CD4-positive, CD25-positive, alpha-beta regulatory T cell (primary cell): ENCODE measurements around the gene WDTC1. TPM values are rescaled to one million over a fixed set of nuclear protein-coding genes. Genes with fewer than 3 reads are reported as not detected.
"Not testable (repeated sequence)": the region's sequence is repeated elsewhere in the genome, so short reads cannot be mapped to it uniquely, and the experiment has no call there.

Experiments used
- ATAC-seq, 2 donors: fragments of 150-1000 bp; cut with Tn5 transposase; one replicate each; pipeline ENCODE4 v1.10.0; 2021; ENCODE audit warnings: low read depth in 2 of 2, moderate number of reproducible peaks in 2 of 2, moderate library complexity in 1 of 2
- DNase-seq, 3 donors: peaks; one replicate each; pipeline versions ENCODE4 v3.0.0 to v3.0.0-alpha.2; 2012 to 2022; ENCODE audit warnings: mixed read lengths in 1 of 3
- H3K27ac ChIP-seq: one replicate; pipeline ENCODE4 v1.7.0; 2013; ENCODE audit warnings: mild to moderate bottlenecking, low read length; ENCODE audit not compliant: insufficient read depth, poor library complexity, severe bottlenecking
- H3K27me3 ChIP-seq: one replicate; pipeline ENCODE4 v1.7.0; 2013; ENCODE audit warnings: low read length; ENCODE audit not compliant: control insufficient read depth, insufficient read depth
- H3K36me3 ChIP-seq: one replicate; pipeline ENCODE4 v1.7.0; 2013; ENCODE audit warnings: mild to moderate bottlenecking, low read length, moderate library complexity; ENCODE audit not compliant: control insufficient read depth, insufficient read depth
- H3K4me1 ChIP-seq: 2 replicates; pipeline ENCODE4 v1.7.0; 2013; ENCODE audit warnings: mild to moderate bottlenecking, low read length; ENCODE audit not compliant: insufficient read depth, control insufficient read depth, poor library complexity, severe bottlenecking
- H3K4me3 ChIP-seq: one replicate; pipeline ENCODE4 v1.7.0; 2013; ENCODE audit warnings: low read depth, mild to moderate bottlenecking, low read length, moderate library complexity
- H3K9me3 ChIP-seq, 2 experiments: 1 replicate in 1 of 2; 2 replicates in 1 of 2; pipeline ENCODE4 v1.7.0; 2013; ENCODE audit warnings: low read length in 2 of 2, mild to moderate bottlenecking in 1 of 2, moderate library complexity in 1 of 2; ENCODE audit not compliant: control insufficient read depth in 2 of 2
- H3K27ac Mint-ChIP-seq, 3 donors: one replicate each; pipeline ENCODE4 v1.8.0; 2020 to 2022; ENCODE audit warnings: mild to moderate bottlenecking in 3 of 3, mixed read lengths in 3 of 3, moderate library complexity in 2 of 3
- H3K27me3 Mint-ChIP-seq: one replicate; pipeline ENCODE4 v1.8.0; 2022; ENCODE audit warnings: mild to moderate bottlenecking, mixed read lengths
- H3K36me3 Mint-ChIP-seq: one replicate; pipeline ENCODE4 v1.8.0; 2020; ENCODE audit warnings: mixed read lengths
- H3K4me1 Mint-ChIP-seq, 4 donors: one replicate each; pipeline ENCODE4 v1.8.0; 2020 to 2022; ENCODE audit warnings: mixed read lengths in 4 of 4, mild to moderate bottlenecking in 1 of 4
- H3K4me3 Mint-ChIP-seq, 4 donors: one replicate each; pipeline ENCODE4 v1.8.0; 2020 to 2022; ENCODE audit warnings: mild to moderate bottlenecking in 4 of 4, mixed read lengths in 4 of 4, moderate library complexity in 3 of 4
- H3K9me3 Mint-ChIP-seq, 7 donors: one replicate each; pipeline ENCODE4 v1.8.0; 2020 to 2022; ENCODE audit warnings: mixed read lengths in 7 of 7, mild to moderate bottlenecking in 3 of 7, moderate library complexity in 2 of 7
- polyA plus RNA-seq, 4 donors: library from polyadenylated mRNA; unstranded; fragments of 300-500 nt; fragmentation: Illumina TruSeq; gene quantifications; one replicate each; pipeline ENCODE4 v1.2.3, GENCODE V29; 2021
- total RNA-seq: library from RNA; stranded (reverse); gene quantifications from one replicate; pipeline ENCODE4 v1.2.3, GENCODE V29; 2022

WDTC1 gene
- total and polyA plus RNA-seq, 5 donors from 2014 or later = 3.3 to 46.1 (median 5.6) TPM

DNA sequence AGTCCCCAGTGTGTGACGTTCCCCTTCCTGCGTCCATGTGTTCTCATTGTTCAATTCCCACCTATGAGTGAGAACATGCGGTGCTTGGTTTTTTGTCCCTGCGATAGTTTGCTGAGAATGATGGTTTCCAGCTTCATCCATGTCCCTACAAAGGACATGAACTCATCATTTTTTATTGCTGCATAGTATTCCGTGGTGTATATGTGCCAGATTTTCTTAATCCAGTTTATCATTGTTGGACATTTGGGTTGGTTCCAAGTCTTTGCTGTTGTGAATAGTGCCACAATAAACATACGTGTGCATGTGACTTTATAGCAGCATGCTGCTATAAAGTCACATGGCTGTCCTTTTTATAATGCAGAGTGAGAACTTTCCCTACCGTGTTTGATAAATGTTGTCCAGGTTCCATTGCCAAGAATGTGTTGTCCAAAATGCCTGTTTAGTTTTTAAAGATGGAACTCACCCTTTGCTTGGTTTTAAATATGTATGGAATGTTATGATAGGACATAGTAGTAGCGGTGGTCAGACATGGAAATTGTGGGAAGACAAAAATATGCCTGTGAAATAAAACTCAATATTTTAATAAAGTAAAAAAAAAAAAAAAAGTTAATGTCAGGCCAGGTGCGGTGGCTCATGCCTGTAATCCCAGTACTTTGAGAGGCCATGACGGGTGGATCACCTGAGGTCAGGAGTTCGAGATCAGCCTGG is 26.1 kb upstream of the WDTC1 start:
- H3K27me3 Mint-ChIP-seq, H3K27me3 ChIP-seq, H3K27ac Mint-ChIP-seq, ATAC-seq, H3K36me3 Mint-ChIP-seq, H3K4me1 Mint-ChIP-seq, H3K9me3 ChIP-seq, H3K4me3 ChIP-seq, H3K4me1 ChIP-seq, H3K4me3 Mint-ChIP-seq, H3K9me3 Mint-ChIP-seq, H3K36me3 ChIP-seq, DNase-seq, H3K27ac ChIP-seq: not testable (repeated sequence)

DNA sequence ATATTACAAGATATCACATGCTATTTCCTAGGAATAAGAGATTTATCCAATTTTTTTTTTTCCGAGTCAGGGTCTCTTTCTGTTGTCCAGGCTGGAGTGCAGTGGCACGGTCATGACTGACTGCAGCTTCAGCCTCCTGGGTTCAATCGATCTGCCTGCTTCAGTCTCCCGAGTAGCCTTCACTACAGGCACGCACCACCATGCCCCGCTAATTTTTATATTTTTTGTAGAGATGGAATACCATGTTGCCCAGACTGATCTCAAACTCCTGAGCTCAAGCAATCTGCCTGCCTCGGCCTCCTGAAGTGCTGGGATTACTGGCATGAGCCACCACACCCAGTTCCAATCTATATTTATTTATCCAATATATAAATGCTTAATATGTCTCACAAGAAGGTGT is 18.0 kb upstream of the WDTC1 start:
- no peaks in the 10 kb centered on the region for H3K9me3 ChIP-seq
- ATAC-seq (no peak), DNase-seq (no peak)
- H3K4me3 ChIP-seq = no peak overlapping the region
- Mint-ChIP-seq H3K4me1 (peaks cover 0 to 2% (median 0%) of the 10 kb centered on the region in 4 donors), H3K4me3 (no peak overlapping the region), H3K27ac (no peak overlapping the region), H3K36me3 (no peaks in the 10 kb centered on the region), H3K9me3 (peaks cover 0 to 2% (median 0%) of the 10 kb centered on the region in 7 donors), H3K27me3 (peaks cover 16% of the 10 kb centered on the region)
- no peaks in the 10 kb centered on the region for H3K36me3 ChIP-seq
- peaks cover 2% of the 10 kb centered on the region for H3K27me3 ChIP-seq
- no peaks in the 10 kb centered on the region for H3K4me1 ChIP-seq
- H3K27ac ChIP-seq = no peak overlapping the region

DNA sequence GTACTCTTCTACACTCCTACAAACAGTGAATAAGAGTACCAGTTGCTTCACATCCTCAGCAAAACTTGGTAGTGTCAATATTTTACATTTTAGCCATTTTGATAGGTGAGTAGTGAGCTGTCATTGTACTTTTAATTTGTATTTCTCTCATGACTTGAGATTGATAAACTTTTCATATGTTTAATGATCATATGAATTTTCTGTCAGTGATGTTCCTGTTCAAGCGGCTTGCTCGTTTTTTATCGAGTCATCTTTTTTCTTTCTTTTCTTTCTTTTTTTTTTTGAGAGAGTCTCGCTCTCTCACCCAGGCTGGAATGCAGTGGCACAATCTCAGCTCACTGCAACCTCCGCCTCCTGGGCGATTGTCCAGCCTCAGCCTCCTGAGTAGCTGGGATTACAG is 17.0 kb upstream of the WDTC1 start:
- Mint-ChIP-seq H3K9me3 (peaks cover 0 to 2% (median 0%) of the 10 kb centered on the region in 7 donors), H3K27me3 (peaks cover 19% of the 10 kb centered on the region), H3K4me3 (no peak overlapping the region), H3K36me3 (no peaks in the 10 kb centered on the region), H3K4me1 (peaks cover 0 to 2% (median 0%) of the 10 kb centered on the region in 4 donors), H3K27ac (no peak overlapping the region)
- DNase-seq (no peak), ATAC-seq (no peak)
- Histone ChIP-seq H3K4me3 (no peak overlapping the region), H3K4me1 (no peaks in the 10 kb centered on the region), H3K27ac (no peak overlapping the region), H3K9me3 (no peaks in the 10 kb centered on the region), H3K27me3 (peaks cover 2% of the 10 kb centered on the region), H3K36me3 (no peaks in the 10 kb centered on the region)

DNA sequence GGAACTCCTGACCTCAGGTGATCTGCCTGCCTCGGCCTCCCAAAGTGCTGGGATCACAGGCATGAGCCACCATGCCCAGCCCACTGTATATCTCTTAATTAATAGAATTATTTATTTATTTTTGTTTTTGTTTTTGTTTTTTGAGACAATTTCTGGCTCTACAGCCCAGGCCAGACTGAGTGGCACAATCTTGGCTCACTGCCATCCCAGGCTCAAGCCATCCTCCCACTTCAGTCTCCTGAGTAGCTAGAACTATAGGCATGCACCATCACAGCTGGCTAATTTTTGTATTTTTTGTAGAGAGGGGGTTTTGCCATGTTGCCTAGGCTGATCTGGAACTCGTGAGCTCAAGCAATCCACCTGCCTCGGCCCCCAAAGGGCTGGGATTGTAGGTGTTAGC is 15.7 kb upstream of the WDTC1 start:
- Mint-ChIP-seq H3K36me3 (no peaks in the 10 kb centered on the region), H3K27me3 (peaks cover 15% of the 10 kb centered on the region), H3K4me3 (no peak overlapping the region), H3K4me1 (peaks cover 0 to 2% (median 0%) of the 10 kb centered on the region in 4 donors), H3K27ac (no peak overlapping the region), H3K9me3 (peaks cover 0 to under 1% (median 0%) of the 10 kb centered on the region in 7 donors)
- Histone ChIP-seq H3K9me3 (no peaks in the 10 kb centered on the region), H3K27me3 (peaks cover 2% of the 10 kb centered on the region), H3K4me1 (no peaks in the 10 kb centered on the region), H3K27ac (no peak overlapping the region), H3K36me3 (no peaks in the 10 kb centered on the region), H3K4me3 (no peak overlapping the region)
- ATAC-seq (no peak), DNase-seq (no peak)

GRCh38 chr1:27220096-27220495 is 14.3 kb upstream of the WDTC1 start:
- Mint-ChIP-seq H3K9me3 (no peaks in the 10 kb centered on the region), H3K27me3 (peaks cover 10% of the 10 kb centered on the region), H3K4me3 (no peak overlapping the region), H3K27ac (no peak overlapping the region), H3K36me3 (no peaks in the 10 kb centered on the region), H3K4me1 (peaks cover 0 to 2% (median 0%) of the 10 kb centered on the region in 4 donors)
- DNase-seq = no peak
- no peaks in the 10 kb centered on the region for H3K9me3 ChIP-seq
- no peaks in the 10 kb centered on the region for H3K27me3 ChIP-seq
- no peak overlapping the region for H3K4me3 ChIP-seq
- ATAC-seq = no peak
- H3K27ac ChIP-seq = no peak overlapping the region
- no peaks in the 10 kb centered on the region for H3K36me3 ChIP-seq
- H3K4me1 ChIP-seq = no peaks in the 10 kb centered on the region

GRCh38 chr1:27220702-27221497 is 13.5 kb upstream of the WDTC1 start:
- H3K27me3 Mint-ChIP-seq = peaks cover 14% of the 10 kb centered on the region
- DNase-seq, H3K36me3 ChIP-seq, H3K4me3 ChIP-seq, H3K9me3 ChIP-seq, H3K4me1 ChIP-seq, H3K27ac ChIP-seq, H3K4me1 Mint-ChIP-seq, H3K4me3 Mint-ChIP-seq, H3K9me3 Mint-ChIP-seq, ATAC-seq, H3K27me3 ChIP-seq, H3K27ac Mint-ChIP-seq, H3K36me3 Mint-ChIP-seq: not testable (repeated sequence)

GRCh38 chr1:27225621-27226020 is 8.8 kb upstream of the WDTC1 start:
- no peaks in the 10 kb centered on the region for H3K36me3 Mint-ChIP-seq
- H3K4me3 ChIP-seq = no peak overlapping the region
- H3K27ac Mint-ChIP-seq = no peak overlapping the region
- no peaks in the 10 kb centered on the region for H3K9me3 ChIP-seq
- H3K4me3 Mint-ChIP-seq = no peak overlapping the region
- H3K36me3 ChIP-seq = no peaks in the 10 kb centered on the region
- DNase-seq (no peak), ATAC-seq (no peak)
- H3K27me3 ChIP-seq = no peaks in the 10 kb centered on the region
- H3K9me3 Mint-ChIP-seq = peaks cover 0 to 2% (median 0%) of the 10 kb centered on the region in 7 donors
- H3K4me1 Mint-ChIP-seq = no peaks in the 10 kb centered on the region
- no peaks in the 10 kb centered on the region for H3K4me1 ChIP-seq
- peaks cover 7% of the 10 kb centered on the region for H3K27me3 Mint-ChIP-seq
- no peak overlapping the region for H3K27ac ChIP-seq
